WTC11 (cell line): Measurements from ENCODE around the gene GRM8. TPM values are rescaled to one million over a fixed set of nuclear protein-coding genes. Genes with fewer than 3 reads are reported as not detected.

Experiments used
- ARID4B ChIP-seq: sonication (generic); formaldehyde crosslinking; IDR thresholded peaks from 2 replicates; pipeline ENCODE4 v1.8.0; 2023; ENCODE audit warnings: missing genetic modification reagents, mild to moderate bottlenecking, borderline replicate concordance
- ETV6 ChIP-seq: sonication (generic); formaldehyde crosslinking; IDR thresholded peaks from 2 replicates; pipeline ENCODE4 v1.8.1; 2022; ENCODE audit warnings: mild to moderate bottlenecking, missing genetic modification reagents
- FOXP4 ChIP-seq: sonication (generic); formaldehyde crosslinking; IDR thresholded peaks from 2 replicates; pipeline ENCODE4 v1.8.0; 2022; ENCODE audit warnings: mild to moderate bottlenecking, missing genetic modification reagents
- GABPB1 ChIP-seq: sonication (generic); formaldehyde crosslinking; IDR thresholded peaks from 2 replicates; pipeline ENCODE4 v1.8.1; 2023; ENCODE audit warnings: mild to moderate bottlenecking, missing genetic modification reagents
- HMGA2 ChIP-seq: fragments of 250-450 bp; sonication (Bioruptor Pico); IDR thresholded peaks from 2 replicates; pipeline ENCODE4 v1.4.0; 2021; ENCODE audit warnings: mild to moderate bottlenecking, moderate library complexity
- MXD4 ChIP-seq: fragments of 250-450 bp; sonication (Bioruptor Pico); IDR thresholded peaks from 2 replicates; pipeline ENCODE4 v1.8.0; 2021; ENCODE audit warnings: mild to moderate bottlenecking, moderate library complexity, borderline replicate concordance
- NFE2L1 ChIP-seq: sonication (generic); formaldehyde crosslinking; IDR thresholded peaks from 2 replicates; pipeline ENCODE4 v1.8.1; 2023; ENCODE audit warnings: missing genetic modification reagents
- NFYB ChIP-seq: sonication (generic); formaldehyde crosslinking; conservative IDR thresholded peaks from 2 replicates; pipeline ENCODE4 v1.8.0; 2022; ENCODE audit warnings: low read depth, missing genetic modification reagents
- RELA ChIP-seq: sonication (generic); formaldehyde crosslinking; IDR thresholded peaks from 2 replicates; pipeline ENCODE4 v1.8.1; 2022; ENCODE audit warnings: missing genetic modification reagents, mild to moderate bottlenecking, borderline replicate concordance
- RORB ChIP-seq: fragments of 250-450 bp; sonication (Bioruptor Pico); IDR thresholded peaks from 2 replicates; pipeline ENCODE4 v1.9.0; 2021; ENCODE audit warnings: mild to moderate bottlenecking
- SMAD3 ChIP-seq: sonication (generic); formaldehyde crosslinking; IDR thresholded peaks from 2 replicates; pipeline ENCODE4 v1.8.0; 2022; ENCODE audit warnings: missing genetic modification reagents, mild to moderate bottlenecking, borderline replicate concordance
- SP1 ChIP-seq: sonication (generic); formaldehyde crosslinking; conservative IDR thresholded peaks from 2 replicates; pipeline ENCODE4 v1.8.1; 2022; ENCODE audit warnings: missing genetic modification reagents
- TEAD4 ChIP-seq: sonication (generic); formaldehyde crosslinking; IDR thresholded peaks from 2 replicates; pipeline ENCODE4 v1.8.0; 2022; ENCODE audit warnings: mild to moderate bottlenecking, missing genetic modification reagents
- ZNF232 ChIP-seq: sonication (generic); formaldehyde crosslinking; IDR thresholded peaks from 2 replicates; pipeline ENCODE4 v1.8.0; 2022; ENCODE audit warnings: mild to moderate bottlenecking, missing genetic modification reagents
- ZNF281 ChIP-seq: sonication (generic); formaldehyde crosslinking; IDR thresholded peaks from 2 replicates; pipeline ENCODE4 v1.8.0; 2023; ENCODE audit warnings: mild to moderate bottlenecking, missing genetic modification reagents
- ZNF423 ChIP-seq: fragments of 250-450 bp; sonication (Bioruptor Pico); IDR thresholded peaks from 2 replicates; pipeline ENCODE4 v2.1.2; 2022; ENCODE audit warnings: mild to moderate bottlenecking, moderate library complexity
- ZNF671 ChIP-seq: fragments of 250-450 bp; sonication (Bioruptor Pico); IDR thresholded peaks from 2 replicates; pipeline ENCODE4 v1.8.0; 2021; ENCODE audit warnings: mild to moderate bottlenecking
- total RNA-seq: library from RNA; stranded (reverse); gene quantifications from 3 replicates; pipeline ENCODE4 v1.2.3, GENCODE V29; 2021
- TF ChIP-seq, protein P1 (sequence below): sonication (generic); formaldehyde crosslinking; IDR thresholded peaks from 2 replicates; pipeline ENCODE4 v1.8.0; 2022; ENCODE audit warnings: mild to moderate bottlenecking, missing genetic modification reagents
- TF ChIP-seq, protein P2 (sequence below): sonication (generic); formaldehyde crosslinking; IDR thresholded peaks from 2 replicates; pipeline ENCODE4 v1.8.0; 2023; ENCODE audit warnings: missing genetic modification reagents
- TF ChIP-seq, protein P3 (sequence below): sonication (generic); formaldehyde crosslinking; IDR thresholded peaks from 2 replicates; pipeline ENCODE4 v1.8.1; 2023; ENCODE audit warnings: mild to moderate bottlenecking, missing genetic modification reagents, borderline replicate concordance
- TF ChIP-seq, protein P4 (sequence below): sonication (generic); formaldehyde crosslinking; IDR thresholded peaks from 2 replicates; pipeline ENCODE4 v1.8.1; 2022; ENCODE audit warnings: low read depth, mild to moderate bottlenecking, moderate library complexity, missing genetic modification reagents, borderline replicate concordance
- TF ChIP-seq, protein P5 (sequence below): fragments of 250-450 bp; sonication (Bioruptor Pico); conservative IDR thresholded peaks from 2 replicates; pipeline ENCODE4 v1.9.0; 2021; ENCODE audit warnings: mild to moderate bottlenecking

Gene GRM8
- total RNA-seq, 1 experiment from 2014 or later, result 2.3 TPM

- no peak for TF ChIP-seq GABPB1
- TF ChIP-seq RELA (CRISPR knock-in tag), result no peak
- no peak for TF ChIP-seq SP1 (CRISPR knock-in tag)
- TF ChIP-seq SMAD3 (CRISPR knock-in tag), result peak; percentile 92
- peak; percentile 89 for TF ChIP-seq ARID4B
- TF ChIP-seq, protein P1, sequence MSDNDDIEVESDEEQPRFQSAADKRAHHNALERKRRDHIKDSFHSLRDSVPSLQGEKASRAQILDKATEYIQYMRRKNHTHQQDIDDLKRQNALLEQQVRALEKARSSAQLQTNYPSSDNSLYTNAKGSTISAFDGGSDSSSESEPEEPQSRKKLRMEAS (CRISPR knock-in tag), result peak; percentile 44; the same call in 1 of the 2 replicates
- no peak for TF ChIP-seq RORB (CRISPR knock-in tag)
- TF ChIP-seq, protein P2, sequence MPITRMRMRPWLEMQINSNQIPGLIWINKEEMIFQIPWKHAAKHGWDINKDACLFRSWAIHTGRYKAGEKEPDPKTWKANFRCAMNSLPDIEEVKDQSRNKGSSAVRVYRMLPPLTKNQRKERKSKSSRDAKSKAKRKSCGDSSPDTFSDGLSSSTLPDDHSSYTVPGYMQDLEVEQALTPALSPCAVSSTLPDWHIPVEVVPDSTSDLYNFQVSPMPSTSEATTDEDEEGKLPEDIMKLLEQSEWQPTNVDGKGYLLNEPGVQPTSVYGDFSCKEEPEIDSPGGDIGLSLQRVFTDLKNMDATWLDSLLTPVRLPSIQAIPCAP (CRISPR knock-in tag), result peak; percentile 50; the same call in 1 of the 2 replicates
- peak; percentile 88 for TF ChIP-seq ZNF232
- peak; percentile 53; the same call in 1 of the 2 replicates for TF ChIP-seq FOXP4 (CRISPR knock-in tag)
- no peak for TF ChIP-seq NFYB (CRISPR knock-in tag)
- TF ChIP-seq, protein P3, sequence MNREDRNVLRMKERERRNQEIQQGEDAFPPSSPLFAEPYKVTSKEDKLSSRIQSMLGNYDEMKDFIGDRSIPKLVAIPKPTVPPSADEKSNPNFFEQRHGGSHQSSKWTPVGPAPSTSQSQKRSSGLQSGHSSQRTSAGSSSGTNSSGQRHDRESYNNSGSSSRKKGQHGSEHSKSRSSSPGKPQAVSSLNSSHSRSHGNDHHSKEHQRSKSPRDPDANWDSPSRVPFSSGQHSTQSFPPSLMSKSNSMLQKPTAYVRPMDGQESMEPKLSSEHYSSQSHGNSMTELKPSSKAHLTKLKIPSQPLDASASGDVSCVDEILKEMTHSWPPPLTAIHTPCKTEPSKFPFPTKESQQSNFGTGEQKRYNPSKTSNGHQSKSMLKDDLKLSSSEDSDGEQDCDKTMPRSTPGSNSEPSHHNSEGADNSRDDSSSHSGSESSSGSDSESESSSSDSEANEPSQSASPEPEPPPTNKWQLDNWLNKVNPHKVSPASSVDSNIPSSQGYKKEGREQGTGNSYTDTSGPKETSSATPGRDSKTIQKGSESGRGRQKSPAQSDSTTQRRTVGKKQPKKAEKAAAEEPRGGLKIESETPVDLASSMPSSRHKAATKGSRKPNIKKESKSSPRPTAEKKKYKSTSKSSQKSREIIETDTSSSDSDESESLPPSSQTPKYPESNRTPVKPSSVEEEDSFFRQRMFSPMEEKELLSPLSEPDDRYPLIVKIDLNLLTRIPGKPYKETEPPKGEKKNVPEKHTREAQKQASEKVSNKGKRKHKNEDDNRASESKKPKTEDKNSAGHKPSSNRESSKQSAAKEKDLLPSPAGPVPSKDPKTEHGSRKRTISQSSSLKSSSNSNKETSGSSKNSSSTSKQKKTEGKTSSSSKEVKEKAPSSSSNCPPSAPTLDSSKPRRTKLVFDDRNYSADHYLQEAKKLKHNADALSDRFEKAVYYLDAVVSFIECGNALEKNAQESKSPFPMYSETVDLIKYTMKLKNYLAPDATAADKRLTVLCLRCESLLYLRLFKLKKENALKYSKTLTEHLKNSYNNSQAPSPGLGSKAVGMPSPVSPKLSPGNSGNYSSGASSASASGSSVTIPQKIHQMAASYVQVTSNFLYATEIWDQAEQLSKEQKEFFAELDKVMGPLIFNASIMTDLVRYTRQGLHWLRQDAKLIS (CRISPR knock-in tag), result no peak
- peak; percentile 64; the same call in 1 of the 2 replicates for TF ChIP-seq NFE2L1 (CRISPR knock-in tag)
- TF ChIP-seq ZNF423 (CRISPR knock-in tag), result 0 out of 2 replicates have a peak, but pooled peaks have one; percentile 14
- peak; percentile 60; the same call in 1 of the 2 replicates for TF ChIP-seq ZNF281 (CRISPR knock-in tag)
- no peak for TF ChIP-seq HMGA2 (CRISPR knock-in tag)
- TF ChIP-seq TEAD4 (CRISPR knock-in tag), result 0 out of 2 replicates have a peak, but pooled peaks have one; percentile 80
- TF ChIP-seq ETV6 (CRISPR knock-in tag), result 0 out of 2 replicates have a peak, but pooled peaks have one; percentile 80
- TF ChIP-seq ZNF671, result no peak
- TF ChIP-seq MXD4, result 0 out of 2 replicates have a peak, but pooled peaks have one; percentile 25
- TF ChIP-seq, protein P4, sequence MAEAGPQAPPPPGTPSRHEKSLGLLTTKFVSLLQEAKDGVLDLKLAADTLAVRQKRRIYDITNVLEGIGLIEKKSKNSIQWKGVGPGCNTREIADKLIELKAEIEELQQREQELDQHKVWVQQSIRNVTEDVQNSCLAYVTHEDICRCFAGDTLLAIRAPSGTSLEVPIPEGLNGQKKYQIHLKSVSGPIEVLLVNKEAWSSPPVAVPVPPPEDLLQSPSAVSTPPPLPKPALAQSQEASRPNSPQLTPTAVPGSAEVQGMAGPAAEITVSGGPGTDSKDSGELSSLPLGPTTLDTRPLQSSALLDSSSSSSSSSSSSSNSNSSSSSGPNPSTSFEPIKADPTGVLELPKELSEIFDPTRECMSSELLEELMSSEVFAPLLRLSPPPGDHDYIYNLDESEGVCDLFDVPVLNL (CRISPR knock-in tag), result no peak
- TF ChIP-seq, protein P5, sequence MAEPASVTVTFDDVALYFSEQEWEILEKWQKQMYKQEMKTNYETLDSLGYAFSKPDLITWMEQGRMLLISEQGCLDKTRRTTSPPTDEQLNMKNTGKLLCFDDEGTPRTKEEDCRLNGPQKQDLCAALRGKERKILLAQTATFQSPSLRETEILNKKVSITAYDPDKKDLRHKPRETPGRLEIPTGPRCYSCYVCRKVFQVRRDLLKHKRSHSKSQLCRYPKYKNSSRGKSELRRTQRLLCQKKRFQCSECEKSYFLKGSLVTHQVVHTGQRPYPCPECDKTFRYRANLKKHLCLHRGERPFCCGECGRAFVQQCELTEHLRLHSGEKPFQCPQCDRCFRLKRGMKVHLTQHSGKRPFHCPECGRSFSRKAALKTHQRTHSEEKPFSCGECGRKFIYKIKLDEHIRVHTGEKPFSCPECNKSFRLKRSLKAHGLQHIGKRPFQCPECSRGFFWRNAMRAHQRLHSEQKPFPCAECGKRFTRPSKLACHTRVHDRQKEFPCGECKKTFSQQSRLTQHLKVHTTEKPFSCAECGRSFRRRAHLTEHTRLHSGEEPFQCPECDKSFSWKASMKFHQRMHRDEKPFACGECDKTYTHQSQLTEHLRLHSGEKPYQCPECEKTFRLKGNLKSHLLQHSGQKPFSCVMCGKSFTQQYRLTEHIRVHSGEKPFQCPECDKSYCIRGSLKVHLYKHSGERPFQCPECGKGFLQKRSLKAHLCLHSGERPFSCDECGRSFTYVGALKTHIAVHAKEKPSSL, result no peak
Measured at GRCh38 chr7:127107601-127108007, 145.1 kb downstream of the GRM8 start (continued).
